HG02571 (cell line): ENCODE data around the gene SRSF3.
"Not testable (repeated sequence)": the region's sequence is repeated elsewhere in the genome, so short reads cannot be mapped to it uniquely, and the experiment has no call there.

Experiments used
- ATAC-seq: cut with Tn5 transposase; IDR thresholded peaks from one replicate; pipeline ENCODE4 v1.9.1; 2021; ENCODE audit warnings: mild to moderate bottlenecking, moderate library complexity; ENCODE audit not compliant: unreplicated experiment

SRSF3 gene

GRCh38 chr6:36594029-36594815, at the start of gene SRSF3:
SRSF3 (plus strand) TSS chr6:36594362; CDS start chr6:36596763, 2,401 bp downstream.
- ATAC-seq = peak; percentile 83

- ATAC-seq = no peak
These were observed 48.3 kb upstream of the SRSF3 start for GRCh38 chr6:36545767-36546307.

GRCh38 chr6:36546308-36546919, 47.7 kb upstream of the SRSF3 start:
- ATAC-seq = no peak

- peak; percentile 66 for ATAC-seq
These were observed 47.1 kb upstream of the SRSF3 start, which contains the start of gene STK38 for GRCh38 chr6:36546920-36547645. STK38 (minus strand) TSS chr6:36547479; CDS start chr6:36540202, 7,277 bp downstream.

GRCh38 chr6:36547646-36548400, 46.3 kb upstream of the SRSF3 start:
- no peak for ATAC-seq

- ATAC-seq = no peak
These were observed 45.8 kb upstream of the SRSF3 start for GRCh38 chr6:36548401-36548743.

GRCh38 chr6:36550473-36551000, 43.6 kb upstream of the SRSF3 start:
- no peak for ATAC-seq

GRCh38 chr6:36555750-36556252, 38.4 kb upstream of the SRSF3 start:
- no peak for ATAC-seq

GRCh38 chr6:36556281-36556680, 37.9 kb upstream of the SRSF3 start:
- ATAC-seq = no peak

GRCh38 chr6:36559011-36559793, 35.0 kb upstream of the SRSF3 start:
- no peak for ATAC-seq

- no peak for ATAC-seq
These were observed 33.3 kb upstream of the SRSF3 start for GRCh38 chr6:36560822-36561221.

GRCh38 chr6:36563237-36563927, 30.8 kb upstream of the SRSF3 start:
- no peak for ATAC-seq

- no peak for ATAC-seq
These were observed 30.3 kb upstream of the SRSF3 start for GRCh38 chr6:36563928-36564284.

- ATAC-seq = no peak
These were observed 27.7 kb upstream of the SRSF3 start for GRCh38 chr6:36566418-36566905.

- no peak for ATAC-seq
These were observed 23.9 kb upstream of the SRSF3 start for GRCh38 chr6:36570264-36570663.

- ATAC-seq = no peak
These were observed 22.8 kb upstream of the SRSF3 start for GRCh38 chr6:36571122-36572043.

GRCh38 chr6:36572353-36573311, 21.5 kb upstream of the SRSF3 start:
- not testable (repeated sequence) for ATAC-seq
